ENCODE measurements around the gene ENG.

The ENG gene

GRCh38 chr9:127835991-127836516 is 18.4 kb downstream of the ENG start:
- TF ChIP-seq, protein P1, sequence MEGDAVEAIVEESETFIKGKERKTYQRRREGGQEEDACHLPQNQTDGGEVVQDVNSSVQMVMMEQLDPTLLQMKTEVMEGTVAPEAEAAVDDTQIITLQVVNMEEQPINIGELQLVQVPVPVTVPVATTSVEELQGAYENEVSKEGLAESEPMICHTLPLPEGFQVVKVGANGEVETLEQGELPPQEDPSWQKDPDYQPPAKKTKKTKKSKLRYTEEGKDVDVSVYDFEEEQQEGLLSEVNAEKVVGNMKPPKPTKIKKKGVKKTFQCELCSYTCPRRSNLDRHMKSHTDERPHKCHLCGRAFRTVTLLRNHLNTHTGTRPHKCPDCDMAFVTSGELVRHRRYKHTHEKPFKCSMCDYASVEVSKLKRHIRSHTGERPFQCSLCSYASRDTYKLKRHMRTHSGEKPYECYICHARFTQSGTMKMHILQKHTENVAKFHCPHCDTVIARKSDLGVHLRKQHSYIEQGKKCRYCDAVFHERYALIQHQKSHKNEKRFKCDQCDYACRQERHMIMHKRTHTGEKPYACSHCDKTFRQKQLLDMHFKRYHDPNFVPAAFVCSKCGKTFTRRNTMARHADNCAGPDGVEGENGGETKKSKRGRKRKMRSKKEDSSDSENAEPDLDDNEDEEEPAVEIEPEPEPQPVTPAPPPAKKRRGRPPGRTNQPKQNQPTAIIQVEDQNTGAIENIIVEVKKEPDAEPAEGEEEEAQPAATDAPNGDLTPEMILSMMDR (IDR thresholded peaks at IDR 0.05): no peak
- Histone ChIP-seq H3K4me3 (peak overlapping the region; percentile 61), H3K27ac (peak overlapping the region; percentile 95 to 99)
- peak; percentile 87 for DNase-seq (ENCODE audit: low spot score)

GRCh38 chr9:127833555-127833954 is 20.9 kb downstream of the ENG start:
- TF ChIP-seq, protein P1 (IDR thresholded peaks at IDR 0.05): no peak
- H3K27ac ChIP-seq: peak overlapping the region; percentile 49 to 93
- H3K4me3 ChIP-seq: no peak overlapping the region
- DNase-seq (ENCODE audit: low spot score): no peak

- Histone ChIP-seq H3K27ac (peak overlapping the region; percentile 49 to 84), H3K4me3 (no peak overlapping the region)
- TF ChIP-seq, protein P1 (IDR thresholded peaks at IDR 0.05): no peak
- no peak for DNase-seq (ENCODE audit: low spot score)
Measured at GRCh38 chr9:127832248-127832647, 22.2 kb downstream of the ENG start.

DNA sequence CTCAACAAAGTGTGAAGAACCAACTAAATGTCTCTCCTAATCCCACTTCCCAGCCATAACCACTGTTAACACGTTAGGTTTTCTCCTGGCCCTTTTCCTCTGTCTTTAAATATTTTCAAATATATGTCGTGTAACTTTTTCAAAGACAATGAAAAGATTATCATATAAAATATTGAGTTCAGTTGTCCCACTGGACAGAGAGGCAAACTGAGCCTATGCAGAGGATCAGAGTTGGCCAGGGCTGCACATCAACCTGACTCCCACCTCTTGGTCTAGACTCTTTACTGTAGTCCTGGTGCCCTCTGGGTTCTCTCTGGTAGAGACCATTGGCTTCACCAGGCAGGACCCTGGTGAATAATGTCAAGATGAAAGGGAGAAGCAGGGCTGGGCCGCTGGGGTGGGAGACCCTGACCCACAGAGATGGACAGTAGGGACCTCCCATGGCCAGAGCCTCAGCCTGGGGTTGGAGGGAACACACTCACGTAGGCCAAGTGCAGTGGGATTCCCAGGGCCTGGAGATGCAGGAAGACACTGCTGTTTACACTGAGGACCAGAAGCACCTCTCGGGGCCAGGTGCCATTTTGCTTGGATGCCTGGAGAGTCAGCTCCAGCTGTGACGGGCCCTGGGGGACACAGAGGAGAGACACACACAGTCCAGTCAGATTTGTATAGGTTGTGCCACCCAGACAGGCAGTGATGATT is 25.1 kb downstream of the ENG start:
- TF ChIP-seq, protein P1 (IDR thresholded peaks at IDR 0.05): no peak
- Histone ChIP-seq H3K27ac (peak overlapping the region; percentile 88 to 91), H3K4me3 (no peak overlapping the region)
- DNase-seq (ENCODE audit: low spot score): no peak

- TF ChIP-seq, protein P1 (IDR thresholded peaks at IDR 0.05): no peak
- peak; percentile 95 for DNase-seq (ENCODE audit: low spot score)
- H3K4me3 ChIP-seq: peak overlapping the region; percentile 62
- peak overlapping the region; percentile 88 to 91 for H3K27ac ChIP-seq
Measured at GRCh38 chr9:127828262-127829031, 26.0 kb downstream of the ENG start.

DNA sequence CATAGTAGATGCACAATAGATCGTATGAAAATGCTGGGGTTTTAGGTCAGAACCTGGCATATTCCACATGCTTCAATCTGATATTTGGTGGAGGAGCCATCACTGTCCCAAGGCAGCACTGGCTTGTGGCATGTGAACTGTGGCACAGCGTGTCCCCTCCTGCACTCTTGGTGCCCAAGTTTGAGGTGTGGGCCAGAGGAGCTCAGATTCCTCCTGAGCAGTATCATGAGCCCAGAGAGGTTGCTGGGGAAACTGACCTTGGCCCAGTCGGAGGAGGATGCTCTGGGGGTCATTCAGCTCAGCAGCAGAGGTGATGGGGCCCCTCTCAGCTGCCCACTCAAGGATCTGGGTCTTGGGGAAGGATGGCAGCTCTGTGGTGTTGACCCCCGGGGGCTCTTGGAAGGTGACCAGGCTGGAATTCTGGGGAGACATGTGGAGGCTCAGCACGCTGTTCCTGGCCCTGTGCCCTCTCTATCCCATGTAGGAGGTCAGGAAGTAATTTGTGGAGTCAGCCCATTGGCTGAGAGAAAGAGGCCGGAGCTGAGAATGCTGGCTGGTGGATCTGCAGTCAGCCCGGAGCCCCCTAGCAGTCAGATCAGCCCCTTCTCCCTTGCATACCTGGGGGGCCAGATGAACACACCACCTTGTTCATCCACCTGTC is 28.1 kb downstream of the ENG start:
- Histone ChIP-seq H3K4me3 (no peak overlapping the region), H3K27ac (peak overlapping the region in 1 of 2 donors; percentile 88)
- TF ChIP-seq, protein P1 (IDR thresholded peaks at IDR 0.05): no peak
- no peak for DNase-seq (ENCODE audit: low spot score)
